Activated CD4-positive, alpha-beta T cell treated with anti-CD3 and anti-CD28 coated beads, Interleukin-2, Interleukin-4, amounts not matched to agents 100 ng/mL and 50 ng/mL, durations not matched to agents 16 hours and 8 hours (primary cell): ENCODE measurements around the gene FLYWCH1.
"Not testable (repeated sequence)": the region's sequence is repeated elsewhere in the genome, so short reads cannot be mapped to it uniquely, and the experiment has no call there.

Source experiments
- DNase-seq: peaks from one replicate; pipeline ENCODE4 v3.0.0-alpha.2; 2020; ENCODE audit warnings: low spot score

The FLYWCH1 gene

DNA sequence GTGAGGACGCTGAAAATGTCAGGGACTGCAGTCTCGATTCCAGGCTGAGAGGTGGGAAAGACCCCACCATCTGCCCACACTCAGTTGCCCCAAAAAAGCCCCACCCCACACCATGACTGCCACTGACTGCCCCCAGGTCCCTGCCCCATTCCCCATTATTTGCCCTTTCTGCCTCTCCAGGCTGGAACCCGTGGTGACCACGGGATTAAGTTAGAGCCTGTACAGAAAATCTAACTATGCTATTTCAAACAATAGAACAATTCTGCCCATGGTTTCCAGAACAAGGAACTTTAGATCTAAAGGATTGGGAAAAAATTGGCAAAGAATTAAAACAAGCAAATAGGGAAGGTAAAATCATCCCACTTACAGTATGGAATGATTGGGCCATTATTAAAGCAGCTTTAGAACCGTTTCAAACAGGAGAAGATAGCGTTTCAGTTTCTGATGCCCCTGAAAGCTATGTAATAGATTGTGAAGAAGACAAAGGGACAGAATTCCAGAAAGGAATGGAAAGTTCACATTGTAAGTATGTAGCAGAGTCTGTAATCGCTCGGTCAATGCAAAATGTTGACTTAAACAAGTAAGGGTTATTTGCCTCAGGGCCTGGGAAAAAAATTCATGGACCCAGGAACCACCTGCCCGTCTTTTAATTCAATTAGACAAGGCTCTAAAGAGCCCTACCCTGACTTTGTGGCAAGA lies 14.4 kb downstream of the FLYWCH1 start:
- no peak for DNase-seq

- no peak for DNase-seq
Measured at GRCh38 chr16:2926650-2926999, 14.9 kb downstream of the FLYWCH1 start.

GRCh38 chr16:2927010-2927646 lies 15.4 kb downstream of the FLYWCH1 start:
- peak; percentile 93 for DNase-seq

GRCh38 chr16:2928151-2928550 lies 16.4 kb downstream of the FLYWCH1 start:
- not testable (repeated sequence) for DNase-seq

GRCh38 chr16:2928796-2929195 lies 17.1 kb downstream of the FLYWCH1 start:
- DNase-seq, result no peak

- DNase-seq, result no peak
Measured at GRCh38 chr16:2929693-2930092, 18.0 kb downstream of the FLYWCH1 start.

DNA sequence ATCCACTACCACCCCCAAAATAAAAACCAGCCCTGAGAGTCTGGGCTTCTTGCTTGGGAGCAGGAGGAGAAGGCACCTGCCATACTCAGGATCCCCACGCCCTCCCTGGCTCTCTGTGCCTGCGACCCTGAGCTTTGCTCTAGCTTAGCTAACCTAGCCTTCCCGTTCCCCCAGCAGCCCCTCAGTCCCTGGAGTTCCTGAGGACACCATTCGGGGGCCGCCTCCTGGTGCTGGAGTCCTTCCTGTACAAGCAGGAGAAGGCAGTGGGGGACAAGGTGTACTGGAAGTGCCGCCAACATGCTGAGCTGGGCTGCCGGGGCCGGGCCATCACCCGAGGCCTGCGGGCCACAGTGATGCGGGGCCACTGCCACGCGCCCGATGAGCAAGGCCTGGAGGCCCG lies 18.5 kb downstream of the FLYWCH1 start:
- no peak for DNase-seq

GRCh38 chr16:2931231-2931914 lies 19.6 kb downstream of the FLYWCH1 start:
- not testable (repeated sequence) for DNase-seq

DNA sequence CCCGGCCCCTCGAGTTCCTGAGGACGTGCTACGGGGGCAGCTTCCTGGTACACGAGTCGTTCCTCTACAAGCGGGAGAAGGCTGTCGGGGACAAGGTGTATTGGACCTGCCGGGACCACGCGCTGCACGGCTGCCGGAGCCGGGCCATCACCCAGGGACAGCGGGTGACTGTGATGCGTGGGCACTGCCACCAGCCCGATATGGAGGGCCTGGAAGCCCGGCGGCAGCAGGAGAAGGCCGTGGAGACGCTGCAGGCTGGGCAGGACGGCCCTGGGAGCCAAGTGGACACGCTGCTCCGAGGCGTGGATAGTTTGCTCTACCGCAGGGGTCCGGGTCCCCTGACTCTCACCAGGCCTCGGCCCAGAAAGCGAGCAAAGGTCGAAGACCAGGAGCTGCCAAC lies 21.4 kb downstream of the FLYWCH1 start:
- no peak for DNase-seq

DNA sequence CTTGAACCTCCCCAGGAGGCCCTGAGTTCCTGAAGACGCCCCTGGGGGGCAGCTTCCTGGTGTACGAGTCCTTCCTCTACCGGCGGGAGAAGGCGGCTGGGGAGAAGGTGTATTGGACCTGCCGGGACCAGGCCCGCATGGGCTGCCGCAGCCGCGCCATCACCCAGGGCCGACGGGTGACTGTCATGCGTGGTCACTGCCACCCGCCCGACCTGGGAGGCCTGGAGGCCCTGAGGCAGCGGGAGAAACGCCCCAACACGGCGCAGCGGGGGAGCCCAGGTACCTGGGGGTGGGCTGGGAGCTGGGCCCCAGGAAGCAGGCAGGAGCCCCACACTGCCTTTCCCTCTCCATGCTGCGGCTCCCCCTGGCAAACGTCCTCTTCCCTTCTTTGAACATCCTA lies 22.0 kb downstream of the FLYWCH1 start:
- DNase-seq, result no peak

DNA sequence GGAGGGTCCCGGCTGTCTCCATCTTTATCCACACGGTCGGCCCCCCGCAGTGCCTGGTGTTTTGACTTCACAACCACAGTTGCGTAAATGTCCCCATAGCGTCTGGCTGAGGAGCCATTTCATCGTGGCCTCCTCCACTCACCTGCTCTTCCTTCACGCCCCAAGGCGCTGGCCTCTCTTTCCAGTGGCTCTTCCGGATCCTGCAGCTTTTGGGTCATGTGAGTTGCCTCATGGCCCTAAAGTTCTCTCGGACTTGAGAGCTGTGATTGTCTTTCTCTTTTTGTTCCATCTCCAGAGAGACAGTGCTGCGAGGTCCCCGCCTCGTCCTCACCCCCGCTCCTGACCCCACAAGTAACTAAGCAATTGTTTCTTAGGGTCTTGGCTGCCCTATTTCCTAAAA lies 22.7 kb downstream of the FLYWCH1 start:
- no peak for DNase-seq

- DNase-seq, result no peak
Measured at GRCh38 chr16:2936436-2937011, 24.8 kb downstream of the FLYWCH1 start.

GRCh38 chr16:2937170-2937569 lies 25.4 kb downstream of the FLYWCH1 start:
- DNase-seq, result no peak

- no peak for DNase-seq
Measured at GRCh38 chr16:2938206-2938605, 26.5 kb downstream of the FLYWCH1 start.

GRCh38 chr16:2939968-2940367 lies 28.2 kb downstream of the FLYWCH1 start:
- DNase-seq, result no peak

GRCh38 chr16:2942045-2942444 lies 30.3 kb downstream of the FLYWCH1 start:
- no peak for DNase-seq

GRCh38 chr16:2943716-2944115 lies 32.0 kb downstream of the FLYWCH1 start:
- not testable (repeated sequence) for DNase-seq

- no peak for DNase-seq
Measured at GRCh38 chr16:2946649-2947048, 34.9 kb downstream of the FLYWCH1 start.

DNA sequence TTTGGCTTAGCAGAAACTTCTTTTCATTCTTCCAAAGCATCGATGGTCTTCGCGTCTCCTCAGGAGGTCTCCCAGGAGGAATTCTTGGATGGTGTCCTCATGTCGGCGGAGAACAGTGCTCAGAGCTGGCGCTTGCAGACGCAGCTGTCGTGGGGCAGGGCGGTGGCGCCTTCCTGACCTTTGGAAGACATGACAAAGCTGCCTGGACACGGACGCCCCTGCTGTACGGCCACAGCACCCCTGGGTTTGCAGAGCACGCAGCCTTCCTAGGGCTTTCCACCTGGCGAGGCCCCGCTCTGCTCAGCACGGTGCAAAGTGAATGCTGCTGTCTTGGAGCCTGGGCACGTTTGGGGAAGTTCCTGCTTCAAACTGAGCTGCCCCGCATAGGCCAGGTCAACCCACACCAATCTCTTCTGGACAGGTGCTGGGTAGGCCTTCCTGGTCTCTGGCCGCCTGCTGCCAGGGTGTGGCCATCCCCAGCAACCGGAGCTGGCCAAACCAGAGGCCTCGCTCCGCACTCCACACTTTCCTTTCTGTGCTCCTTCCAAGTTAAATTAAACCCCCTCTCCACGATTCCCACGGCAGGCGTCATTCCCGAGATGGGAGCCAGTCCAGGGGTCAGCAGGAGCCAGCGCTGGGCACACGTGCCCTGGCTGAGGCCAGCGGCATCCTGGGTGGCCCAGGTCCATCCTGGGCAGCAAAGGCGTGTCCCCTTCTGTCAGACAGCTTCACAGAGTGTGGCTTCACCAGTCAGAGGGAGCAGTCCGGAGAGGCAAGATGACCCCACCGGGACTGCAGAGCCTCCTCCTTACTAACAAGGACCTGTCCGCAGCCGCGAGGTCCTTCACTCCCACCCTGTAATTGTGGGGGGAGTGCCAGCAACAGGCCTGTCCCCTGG lies 37.3 kb downstream of the FLYWCH1 start:
- no peak for DNase-seq

DNA sequence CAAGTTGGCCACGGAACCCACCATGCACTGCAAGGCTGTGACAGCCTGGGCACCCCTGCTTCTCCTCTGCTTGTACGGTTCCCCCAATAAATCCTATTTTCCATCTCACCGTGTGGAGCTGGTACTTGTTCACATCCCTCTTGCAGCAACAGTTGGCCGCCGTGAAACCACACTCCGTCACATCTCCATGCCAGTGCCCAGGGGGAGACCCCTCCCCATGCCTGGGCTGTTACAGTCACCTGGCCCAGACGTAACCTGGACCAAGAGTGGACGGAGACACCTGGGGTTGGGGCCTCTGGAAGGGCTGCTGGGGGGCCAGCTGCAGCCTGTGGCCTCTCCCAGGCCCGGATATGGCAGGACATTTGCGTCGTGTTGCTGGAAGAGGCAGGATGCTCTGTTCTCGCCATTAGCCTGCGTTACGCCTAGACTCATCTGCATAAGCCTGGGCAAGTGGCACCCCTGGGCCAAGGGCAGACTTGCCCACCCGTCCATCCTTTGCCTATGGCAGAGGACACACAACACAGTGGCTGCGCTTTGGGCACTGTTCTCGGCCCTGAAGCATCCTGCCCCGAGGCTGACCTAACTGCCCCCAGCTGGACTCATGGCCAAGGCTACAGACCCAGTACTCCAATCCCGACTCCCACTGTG lies 38.1 kb downstream of the FLYWCH1 start:
- no peak for DNase-seq

GRCh38 chr16:2950353-2950724 lies 38.6 kb downstream of the FLYWCH1 start:
- no peak for DNase-seq

- DNase-seq, result no peak
Measured at GRCh38 chr16:2950773-2951172, 39.0 kb downstream of the FLYWCH1 start.
